Activated CD4-positive, CD25-positive, alpha-beta regulatory T cell (primary cell): ENCODE results near the gene ARHGEF10L.

Experiments used
- DNase-seq, 4 experiments: peaks; one replicate each; lab custom pipeline; 2025; lab: John Stamatoyannopoulos, UW

Gene ARHGEF10L

GRCh38 chr1:17520473-17521319 is 18.8 kb upstream of the ARHGEF10L start:
- no peak for DNase-seq

- DNase-seq = no peak
Measured at GRCh38 chr1:17521946-17522612, 17.4 kb upstream of the ARHGEF10L start.

- no peak for DNase-seq
Measured at GRCh38 chr1:17523321-17524041, 16.0 kb upstream of the ARHGEF10L start.

GRCh38 chr1:17524645-17525044 is 14.9 kb upstream of the ARHGEF10L start:
- no peak for DNase-seq

GRCh38 chr1:17525996-17526686 is 13.4 kb upstream of the ARHGEF10L start:
- no peak for DNase-seq

GRCh38 chr1:17527036-17527914 is 12.2 kb upstream of the ARHGEF10L start:
- no peak for DNase-seq

GRCh38 chr1:17529381-17529780 is 10.1 kb upstream of the ARHGEF10L start:
- no peak for DNase-seq

GRCh38 chr1:17531343-17531681 is 8.2 kb upstream of the ARHGEF10L start:
- DNase-seq = no peak

- DNase-seq = no peak
Measured at GRCh38 chr1:17531682-17532487, 7.6 kb upstream of the ARHGEF10L start.

- no peak for DNase-seq
Measured at GRCh38 chr1:17533201-17533600, 6.3 kb upstream of the ARHGEF10L start.

GRCh38 chr1:17535300-17535936 is 4.1 kb upstream of the ARHGEF10L start:
- DNase-seq = no peak

- no peak for DNase-seq
Measured at GRCh38 chr1:17538010-17538409, 1.5 kb upstream of the ARHGEF10L start.

GRCh38 chr1:17538428-17539117 is 925 bp upstream of the ARHGEF10L start:
- DNase-seq = no peak

GRCh38 chr1:17539118-17539476 is 401 bp upstream of the ARHGEF10L start:
- no peak for DNase-seq

GRCh38 chr1:17540255-17541001 is 930 bp downstream of the ARHGEF10L start:
- DNase-seq = no peak

GRCh38 chr1:17542645-17543044 is 3.1 kb downstream of the ARHGEF10L start:
- no peak for DNase-seq

GRCh38 chr1:17544776-17545350 is 5.4 kb downstream of the ARHGEF10L start:
- no peak for DNase-seq

GRCh38 chr1:17545356-17545755 is 5.9 kb downstream of the ARHGEF10L start:
- DNase-seq = no peak
